Measurements from ENCODE around the gene ATP8B4. TPM values are rescaled to one million over a fixed set of nuclear protein-coding genes. Genes with fewer than 3 reads are reported as not detected.

Gene ATP8B4
- polyA plus RNA-seq, 1 donor (not counting 4 experiments of a cell fraction or from before 2014, with no cell fraction given), result 0.05 TPM

DNA sequence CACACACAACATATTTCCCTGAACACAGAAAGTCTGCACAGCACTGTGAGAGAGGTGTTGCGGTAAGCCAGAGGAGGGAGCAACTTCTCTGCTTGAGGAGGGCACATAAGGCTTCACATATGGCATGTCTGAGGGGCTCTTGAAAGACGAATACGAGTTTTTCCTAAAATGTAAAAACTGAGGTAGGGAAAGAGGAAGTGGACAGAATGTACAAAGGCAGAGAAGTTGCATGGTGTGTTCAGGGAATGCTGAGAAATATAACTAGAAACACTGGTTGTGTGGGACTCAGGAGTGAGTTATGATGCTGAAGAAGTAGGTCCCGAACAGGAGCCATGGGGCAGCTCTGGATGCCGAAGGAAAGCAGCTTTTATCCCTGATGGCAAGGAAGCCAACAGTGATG lies 22.8 kb upstream of the ATP8B4 start:
- dilution Hi-C loops (cut with MboI; ENCODE audit: extremely low pct_ligation_motif_present, low sequenced_read_pairs), result no loop called here
- H3K27me3 ChIP-seq (ENCODE audit: control insufficient read depth, extremely low read depth, insufficient read depth, low read length), result no peaks in the 10 kb centered on the region

GRCh38 chr15:50140983-50141382 lies 21.9 kb upstream of the ATP8B4 start:
- Histone ChIP-seq H3K9ac (ENCODE audit: control insufficient read depth, extremely low read depth, insufficient read depth, low read length) (no peak overlapping the region), H3K9me3 (ENCODE audit: control insufficient read depth, low read depth, low read length) (no peaks in the 10 kb centered on the region), H3K9me1 (ENCODE audit: control insufficient read depth, extremely low read depth, insufficient read depth, low read length) (no peaks in the 10 kb centered on the region), H3K79me2 (ENCODE audit: control insufficient read depth, insufficient read depth, low read length) (no peaks in the 10 kb centered on the region), H4K20me1 (ENCODE audit: control insufficient read depth, extremely low read depth, insufficient read depth, low read length) (no peaks in the 10 kb centered on the region), H3K27me3 (ENCODE audit: control insufficient read depth, extremely low read depth, insufficient read depth, low read length) (no peaks in the 10 kb centered on the region), H3K4me3 (ENCODE audit: control insufficient read depth in 2 of 3, extremely low read depth in 1 of 3, insufficient read depth in 2 of 3, low read depth in 1 of 3, low read length in 3 of 3) (no peak overlapping the region), H3K4me1 (ENCODE audit: control insufficient read depth, extremely low read depth, insufficient read depth, low read length) (peaks cover 13% of the 10 kb centered on the region), H3K36me3 (ENCODE audit: control insufficient read depth in 2 of 2, extremely low read depth in 1 of 2, insufficient read depth in 2 of 2, low read length in 2 of 2) (no peaks in the 10 kb centered on the region), H3K4me2 (ENCODE audit: control insufficient read depth, extremely low read depth, insufficient read depth, low read depth, low read length) (no peak overlapping the region), H2AFZ (ENCODE audit: control insufficient read depth, low read length) (no peak overlapping the region), H3K27ac (ENCODE audit: control insufficient read depth, insufficient read depth, low read length) (no peak overlapping the region)
- TF ChIP-seq, protein P1, sequence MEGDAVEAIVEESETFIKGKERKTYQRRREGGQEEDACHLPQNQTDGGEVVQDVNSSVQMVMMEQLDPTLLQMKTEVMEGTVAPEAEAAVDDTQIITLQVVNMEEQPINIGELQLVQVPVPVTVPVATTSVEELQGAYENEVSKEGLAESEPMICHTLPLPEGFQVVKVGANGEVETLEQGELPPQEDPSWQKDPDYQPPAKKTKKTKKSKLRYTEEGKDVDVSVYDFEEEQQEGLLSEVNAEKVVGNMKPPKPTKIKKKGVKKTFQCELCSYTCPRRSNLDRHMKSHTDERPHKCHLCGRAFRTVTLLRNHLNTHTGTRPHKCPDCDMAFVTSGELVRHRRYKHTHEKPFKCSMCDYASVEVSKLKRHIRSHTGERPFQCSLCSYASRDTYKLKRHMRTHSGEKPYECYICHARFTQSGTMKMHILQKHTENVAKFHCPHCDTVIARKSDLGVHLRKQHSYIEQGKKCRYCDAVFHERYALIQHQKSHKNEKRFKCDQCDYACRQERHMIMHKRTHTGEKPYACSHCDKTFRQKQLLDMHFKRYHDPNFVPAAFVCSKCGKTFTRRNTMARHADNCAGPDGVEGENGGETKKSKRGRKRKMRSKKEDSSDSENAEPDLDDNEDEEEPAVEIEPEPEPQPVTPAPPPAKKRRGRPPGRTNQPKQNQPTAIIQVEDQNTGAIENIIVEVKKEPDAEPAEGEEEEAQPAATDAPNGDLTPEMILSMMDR (optimal IDR thresholded peaks at IDR 0.05 in 1 of 3, IDR thresholded peaks at IDR 0.05 in 1 of 3, conservative IDR thresholded peaks at IDR 0.05 in 1 of 3; ENCODE audit: extremely low read depth in 1 of 3, insufficient read depth in 2 of 3, low read length in 3 of 3), result no peak
- TF ChIP-seq EZH2 (IDR thresholded peaks at IDR 0.05; ENCODE audit: low read length), result no peak
- FAIRE-seq (no peak), DNase-seq (ENCODE audit: low read depth, low spot score) (no peak)
- dilution Hi-C loops (cut with MboI; ENCODE audit: extremely low pct_ligation_motif_present, low sequenced_read_pairs), result no loop called here

More for the DNA sequence above, 22.8 kb upstream of the ATP8B4 start:
- Histone ChIP-seq H3K36me3 (ENCODE audit: control insufficient read depth in 2 of 2, extremely low read depth in 1 of 2, insufficient read depth in 2 of 2, low read length in 2 of 2) (no peaks in the 10 kb centered on the region), H4K20me1 (ENCODE audit: control insufficient read depth, extremely low read depth, insufficient read depth, low read length) (no peaks in the 10 kb centered on the region), H3K4me1 (ENCODE audit: control insufficient read depth, extremely low read depth, insufficient read depth, low read length) (peaks cover 13% of the 10 kb centered on the region), H2AFZ (ENCODE audit: control insufficient read depth, low read length) (no peak overlapping the region), H3K4me3 (ENCODE audit: control insufficient read depth in 2 of 3, extremely low read depth in 1 of 3, insufficient read depth in 2 of 3, low read depth in 1 of 3, low read length in 3 of 3) (no peak overlapping the region), H3K27ac (ENCODE audit: control insufficient read depth, insufficient read depth, low read length) (no peak overlapping the region), H3K9me3 (ENCODE audit: control insufficient read depth, low read depth, low read length) (no peaks in the 10 kb centered on the region), H3K4me2 (ENCODE audit: control insufficient read depth, extremely low read depth, insufficient read depth, low read depth, low read length) (no peak overlapping the region), H3K9ac (ENCODE audit: control insufficient read depth, extremely low read depth, insufficient read depth, low read length) (no peak overlapping the region), H3K79me2 (ENCODE audit: control insufficient read depth, insufficient read depth, low read length) (no peaks in the 10 kb centered on the region), H3K9me1 (ENCODE audit: control insufficient read depth, extremely low read depth, insufficient read depth, low read length) (no peaks in the 10 kb centered on the region)
- DNase-seq (ENCODE audit: low read depth, low spot score) (no peak), FAIRE-seq (no peak)
- TF ChIP-seq EZH2 (IDR thresholded peaks at IDR 0.05; ENCODE audit: low read length), result no peak
- TF ChIP-seq, protein P1 (optimal IDR thresholded peaks at IDR 0.05 in 1 of 3, IDR thresholded peaks at IDR 0.05 in 1 of 3, conservative IDR thresholded peaks at IDR 0.05 in 1 of 3; ENCODE audit: extremely low read depth in 1 of 3, insufficient read depth in 2 of 3, low read length in 3 of 3), result no peak
